Prostate gland (tissue), 2 donors: ENCODE results near the gene RGS13.

Source experiments
- POLR2A ChIP-seq: fragments of 450-650 bp; IDR thresholded peaks from one replicate; pipeline ENCODE4 v1.6.1; 2016; ENCODE audit warnings: antibody characterized with exemption, mild to moderate bottlenecking
- TF ChIP-seq, protein P1 (sequence below), 4 experiments: fragments of 200-600 bp in 2 of 4; fragments of 450-650 bp in 2 of 4; sonication (generic) in 2 of 4; IDR thresholded peaks; 1 replicate in 3 of 4; 2 replicates in 1 of 4; pipeline ENCODE4 v1.5.1; 2016 to 2019; ENCODE audit warnings: antibody characterized with exemption in 4 of 4, mild to moderate bottlenecking in 2 of 4, moderate library complexity in 2 of 4

- TF ChIP-seq POLR2A, result no peak
- TF ChIP-seq, protein P1, sequence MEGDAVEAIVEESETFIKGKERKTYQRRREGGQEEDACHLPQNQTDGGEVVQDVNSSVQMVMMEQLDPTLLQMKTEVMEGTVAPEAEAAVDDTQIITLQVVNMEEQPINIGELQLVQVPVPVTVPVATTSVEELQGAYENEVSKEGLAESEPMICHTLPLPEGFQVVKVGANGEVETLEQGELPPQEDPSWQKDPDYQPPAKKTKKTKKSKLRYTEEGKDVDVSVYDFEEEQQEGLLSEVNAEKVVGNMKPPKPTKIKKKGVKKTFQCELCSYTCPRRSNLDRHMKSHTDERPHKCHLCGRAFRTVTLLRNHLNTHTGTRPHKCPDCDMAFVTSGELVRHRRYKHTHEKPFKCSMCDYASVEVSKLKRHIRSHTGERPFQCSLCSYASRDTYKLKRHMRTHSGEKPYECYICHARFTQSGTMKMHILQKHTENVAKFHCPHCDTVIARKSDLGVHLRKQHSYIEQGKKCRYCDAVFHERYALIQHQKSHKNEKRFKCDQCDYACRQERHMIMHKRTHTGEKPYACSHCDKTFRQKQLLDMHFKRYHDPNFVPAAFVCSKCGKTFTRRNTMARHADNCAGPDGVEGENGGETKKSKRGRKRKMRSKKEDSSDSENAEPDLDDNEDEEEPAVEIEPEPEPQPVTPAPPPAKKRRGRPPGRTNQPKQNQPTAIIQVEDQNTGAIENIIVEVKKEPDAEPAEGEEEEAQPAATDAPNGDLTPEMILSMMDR (IDR thresholded peaks at IDR 0.05), result no peak
Observed at GRCh38 chr1:192633533-192634253, 2.3 kb upstream of the RGS13 start.
